HG02840 (cell line): ENCODE measurements around the gene APOL1.
A peak's percentile ranks its signal among the peaks of the same experiment; 100 is the strongest.
"Not testable (repeated sequence)": the region's sequence is repeated elsewhere in the genome, so short reads cannot be mapped to it uniquely, and the experiment has no call there.

Experiments
- ATAC-seq: cut with Tn5 transposase; IDR thresholded peaks from one replicate; pipeline ENCODE4 v1.9.1; 2021; ENCODE audit warnings: mild to moderate bottlenecking, moderate library complexity, moderate number of reproducible peaks; ENCODE audit not compliant: unreplicated experiment, low FRiP score

The APOL1 gene

DNA sequence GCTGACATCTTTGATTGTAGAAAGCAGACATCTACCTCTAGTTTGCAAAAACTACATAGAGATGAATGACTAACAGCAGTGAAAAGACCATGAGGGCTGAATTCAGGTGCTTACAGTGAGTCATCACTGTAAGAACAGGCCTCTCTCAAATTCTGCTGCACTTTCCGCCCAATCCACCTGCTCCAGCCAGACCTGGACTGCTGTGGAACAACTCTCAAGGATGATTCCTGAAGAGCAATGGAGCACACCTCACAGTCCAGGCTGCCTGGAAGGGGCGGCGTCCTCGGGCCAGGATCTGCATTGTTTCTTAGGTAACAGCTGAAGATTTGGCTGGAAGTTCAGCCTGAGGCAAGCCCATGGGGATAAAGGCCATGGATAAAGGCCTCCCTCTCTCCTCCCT, 28.7 kb upstream of the APOL1 start:
- ATAC-seq, result no peak

DNA sequence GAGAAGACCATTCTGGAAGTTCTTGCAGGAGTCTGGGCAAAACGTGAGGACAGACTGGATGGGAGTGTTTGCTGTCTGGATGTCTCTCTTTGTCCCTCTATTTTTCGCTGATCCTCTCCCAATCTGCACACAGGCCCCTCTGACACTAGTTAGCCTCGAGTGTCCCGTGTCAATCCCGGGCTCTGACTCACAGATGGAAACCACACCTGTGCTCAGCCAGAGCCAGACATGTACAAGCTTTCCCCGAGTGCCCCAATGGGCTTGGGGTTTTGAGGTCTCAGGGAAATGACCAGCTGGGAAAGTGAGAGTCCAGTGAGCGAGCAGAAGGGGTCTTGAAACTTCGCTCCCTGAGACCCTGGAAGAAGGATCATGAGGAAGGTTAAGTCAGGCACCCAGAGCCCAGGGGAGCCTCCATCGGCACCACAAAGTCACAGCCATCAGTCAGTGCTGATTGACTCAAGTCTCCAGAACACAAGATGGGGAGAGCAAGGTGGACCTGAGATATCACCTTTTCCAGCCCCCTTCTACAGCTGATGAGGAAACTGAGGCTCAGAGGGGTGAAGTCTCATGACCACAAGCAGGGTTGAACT, 27.5 kb upstream of the APOL1 start:
- no peak for ATAC-seq

DNA sequence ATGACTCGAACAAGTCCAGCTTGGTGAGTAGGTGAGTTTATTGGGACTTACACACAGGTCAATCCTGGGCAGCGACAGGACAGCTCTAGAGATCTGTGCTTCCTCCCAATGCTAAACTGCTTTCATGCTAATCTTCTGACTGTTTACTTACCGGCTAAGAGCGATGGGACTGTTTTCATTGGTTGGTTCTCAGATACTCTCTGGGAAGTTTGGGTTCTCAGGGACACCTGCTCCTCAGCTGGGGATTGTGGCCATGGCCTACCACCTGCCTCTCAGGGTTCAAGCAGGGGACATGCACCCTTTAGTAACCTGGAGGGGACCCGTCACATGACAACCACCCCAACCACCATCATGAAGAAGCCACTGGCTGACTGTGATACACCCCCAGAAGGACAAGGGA, 26.7 kb upstream of the APOL1 start:
- no peak for ATAC-seq

DNA sequence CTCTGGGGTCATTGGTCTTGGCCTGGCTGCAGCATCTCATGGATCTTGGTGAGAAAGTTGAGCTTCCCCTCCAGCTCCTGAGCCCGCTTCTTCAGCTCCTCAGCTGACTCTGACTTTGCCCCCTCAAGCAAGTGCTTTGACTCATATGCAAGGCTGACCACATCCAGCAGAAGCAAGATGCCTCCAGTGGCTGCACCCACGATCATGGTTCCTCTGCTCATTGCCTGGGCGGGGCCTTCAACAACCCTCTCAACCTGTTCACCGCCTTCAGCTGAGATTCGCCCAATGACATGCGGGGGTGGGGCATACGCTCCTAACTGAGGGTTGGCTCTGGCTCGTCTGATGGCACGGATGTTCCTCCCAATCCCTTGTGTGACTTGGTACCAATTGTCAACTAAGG, 25.5 kb upstream of the APOL1 start:
- ATAC-seq, result no peak

DNA sequence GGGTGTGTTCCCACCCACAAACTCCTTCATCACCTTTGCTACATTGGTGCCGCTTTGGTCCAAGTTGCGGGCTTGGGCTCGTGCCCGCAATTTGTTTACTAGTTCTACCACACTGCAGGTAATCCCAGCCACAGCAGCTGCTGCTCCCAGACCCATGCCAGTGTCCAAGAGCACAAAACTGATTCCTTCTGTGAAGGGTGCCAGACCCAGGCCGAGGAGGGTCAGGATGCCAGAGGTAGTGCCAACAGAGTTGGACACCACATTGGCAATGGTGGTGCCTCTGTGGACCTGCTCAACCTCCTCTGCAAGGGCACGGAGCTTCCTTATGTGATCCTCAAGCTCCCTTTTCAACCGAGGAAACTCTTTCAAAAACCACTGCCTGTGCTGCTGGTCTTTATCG, 25.1 kb upstream of the APOL1 start:
- ATAC-seq, result no peak

DNA sequence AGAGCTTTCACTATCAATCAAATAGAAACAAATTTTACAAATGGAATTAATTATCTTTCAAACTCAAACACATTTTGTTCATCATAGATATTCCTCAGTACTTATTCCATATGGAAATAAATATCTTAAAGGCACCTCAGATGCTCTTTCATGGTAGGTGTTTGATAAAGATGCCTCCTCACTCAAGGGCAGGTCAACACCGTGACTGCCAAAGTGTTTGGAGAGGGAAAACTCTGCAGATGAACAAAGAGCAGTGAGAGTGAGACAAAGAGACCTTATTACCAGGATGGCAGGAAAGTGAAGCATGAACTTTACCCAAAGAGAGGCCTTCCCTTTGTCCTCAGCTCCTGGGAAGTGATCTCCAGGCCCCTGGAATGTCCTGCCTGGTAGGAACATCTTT, 24.6 kb upstream of the APOL1 start:
- ATAC-seq, result not testable (repeated sequence)

DNA sequence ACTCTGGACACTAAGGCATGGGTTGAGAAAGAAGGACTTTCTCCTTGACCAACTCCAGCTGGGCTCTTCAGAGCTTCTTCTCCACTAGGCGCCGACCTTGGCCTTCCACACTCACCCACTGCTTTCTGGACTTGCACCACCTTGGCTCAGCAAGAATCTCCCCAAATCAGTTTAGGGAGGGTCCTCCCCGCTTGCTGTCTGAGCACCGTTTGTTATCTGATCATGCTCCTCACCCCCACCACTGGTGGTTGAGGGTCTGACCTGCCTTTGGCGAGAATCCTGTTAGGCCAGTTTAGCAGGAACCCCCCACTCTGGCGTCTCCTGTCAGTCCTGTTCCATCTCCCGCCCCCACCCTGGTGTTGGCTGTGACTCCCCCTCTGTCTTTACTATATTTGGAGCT, 24.0 kb upstream of the APOL1 start:
- ATAC-seq, result no peak

DNA sequence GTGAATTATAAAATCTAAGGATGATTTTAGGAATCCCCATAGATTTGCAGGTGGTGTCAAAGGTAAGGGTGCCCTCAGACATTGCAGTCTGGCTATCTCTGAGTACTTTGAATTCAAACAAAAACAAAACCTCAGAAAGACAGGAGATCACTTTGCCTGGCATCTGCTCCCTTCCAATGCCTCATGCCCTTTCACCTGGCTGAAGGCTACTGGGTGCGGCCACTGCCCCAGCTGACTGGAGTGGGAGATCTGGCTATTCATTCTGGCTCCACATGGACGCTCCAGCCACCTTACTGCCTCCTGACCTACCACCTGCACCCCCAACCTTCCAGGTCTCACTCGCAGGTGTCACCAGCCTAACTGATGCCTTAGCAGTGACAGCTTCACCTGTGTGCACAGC, 23.3 kb upstream of the APOL1 start:
- not testable (repeated sequence) for ATAC-seq

DNA sequence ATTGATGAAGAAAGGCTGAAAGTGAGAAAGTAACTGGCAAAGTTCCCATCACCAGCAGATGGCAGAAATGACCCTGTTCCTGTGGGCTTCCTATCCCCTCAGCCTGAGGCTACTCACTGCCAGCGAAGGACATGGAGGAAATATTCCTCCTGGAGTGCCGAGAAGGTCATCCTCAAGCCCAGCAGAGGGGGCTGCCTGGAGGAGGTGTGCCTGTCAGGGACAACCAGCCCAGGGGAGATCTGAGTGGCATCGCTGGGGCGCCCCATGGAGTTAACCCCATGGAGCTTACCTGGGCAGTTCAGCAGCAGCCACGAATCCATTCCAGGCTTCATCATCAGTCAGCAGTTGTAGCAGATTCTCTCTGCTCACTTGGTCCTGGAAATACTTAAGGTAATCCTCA, 21.9 kb upstream of the APOL1 start:
- not testable (repeated sequence) for ATAC-seq

DNA sequence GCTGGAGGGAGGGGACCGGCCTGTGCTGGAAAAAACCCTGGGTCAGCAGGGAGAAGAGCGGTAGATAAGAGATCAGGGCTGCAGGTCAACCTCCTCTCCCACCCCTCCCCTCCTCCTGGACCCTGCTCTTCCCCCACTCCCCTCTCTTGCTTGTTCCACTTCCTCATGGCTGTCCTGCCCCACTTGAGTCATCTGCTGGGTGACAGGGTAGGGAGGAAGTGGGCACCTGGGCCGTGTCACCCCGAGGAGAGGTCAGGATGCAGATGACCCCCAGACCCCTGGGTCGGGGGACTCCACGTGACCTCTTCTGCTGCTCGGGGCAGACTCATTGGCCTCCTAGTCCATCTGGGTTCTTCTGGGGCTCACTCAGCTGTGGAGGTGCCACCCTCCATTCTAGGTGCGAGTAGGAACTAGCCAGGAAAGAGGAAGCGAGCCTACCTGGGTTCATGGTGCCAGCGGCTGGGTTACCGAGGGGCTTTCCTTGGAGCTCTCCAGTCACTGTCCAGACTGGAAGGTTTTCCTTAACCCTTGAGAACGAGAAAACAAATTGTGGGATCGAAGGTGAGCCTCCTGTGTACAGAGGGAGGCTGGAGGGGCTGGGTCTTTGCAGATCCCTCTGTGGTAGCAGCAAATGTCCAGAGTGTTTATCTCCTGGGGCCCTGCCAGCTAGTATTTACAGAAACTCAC, 20.1 kb upstream of the APOL1 start:
- ATAC-seq, result no peak

DNA sequence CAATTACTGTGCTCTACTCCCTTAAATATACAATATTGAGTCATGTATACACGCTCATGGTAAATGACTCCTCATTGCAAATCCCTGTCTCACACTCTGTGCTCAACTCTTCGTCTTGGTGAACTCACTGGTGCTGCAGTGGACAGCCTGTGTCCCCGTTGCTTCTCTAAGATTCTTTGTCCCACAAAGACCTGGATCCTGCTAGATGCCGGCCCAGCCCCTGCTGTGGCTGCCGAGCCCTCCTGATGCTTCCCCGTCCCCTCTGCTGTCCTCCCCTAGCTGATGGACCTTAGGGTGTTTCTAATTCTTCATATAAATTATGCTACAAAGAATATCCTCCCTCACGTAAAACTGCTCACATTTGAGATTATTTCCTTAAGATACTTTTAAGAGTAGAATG, 19.1 kb upstream of the APOL1 start:
- no peak for ATAC-seq

DNA sequence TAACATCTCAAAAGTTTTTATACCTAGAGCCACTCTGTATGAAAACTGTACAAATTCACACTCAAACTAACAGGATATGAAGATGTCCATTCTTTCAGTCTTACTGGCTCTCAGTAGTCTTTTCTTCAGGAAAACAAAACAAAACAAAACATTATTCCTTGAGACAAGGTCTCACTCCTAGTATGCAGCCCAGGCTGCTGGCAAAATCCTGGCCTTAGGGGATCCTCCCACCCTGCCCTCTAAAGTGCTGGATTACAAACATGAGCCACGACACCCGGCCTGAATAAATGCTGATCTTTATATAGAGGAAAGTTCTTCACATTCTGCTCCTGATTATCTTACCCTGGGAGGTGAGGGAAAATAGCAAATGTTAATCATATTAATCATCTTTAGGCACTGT, 18.7 kb upstream of the APOL1 start:
- ATAC-seq, result no peak

DNA sequence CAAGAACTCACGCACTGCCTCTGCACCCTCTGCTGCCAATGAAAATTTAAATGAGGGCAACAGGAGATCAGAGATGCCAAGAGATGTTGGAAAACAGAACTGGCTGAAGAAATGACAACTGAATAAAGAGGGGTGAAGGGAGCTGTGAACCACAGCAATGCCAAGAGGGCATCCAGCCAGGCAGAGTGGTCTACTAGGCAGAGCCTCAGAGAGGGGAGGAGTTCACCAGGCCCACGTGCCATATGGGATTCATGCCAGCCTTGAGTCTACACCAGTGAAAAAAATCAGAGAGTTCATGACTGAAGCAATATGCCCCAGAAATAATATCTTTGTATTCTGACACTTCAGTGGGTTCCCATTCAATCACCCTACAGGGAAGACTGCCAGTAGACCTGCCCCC, 18.0 kb upstream of the APOL1 start:
- no peak for ATAC-seq

DNA sequence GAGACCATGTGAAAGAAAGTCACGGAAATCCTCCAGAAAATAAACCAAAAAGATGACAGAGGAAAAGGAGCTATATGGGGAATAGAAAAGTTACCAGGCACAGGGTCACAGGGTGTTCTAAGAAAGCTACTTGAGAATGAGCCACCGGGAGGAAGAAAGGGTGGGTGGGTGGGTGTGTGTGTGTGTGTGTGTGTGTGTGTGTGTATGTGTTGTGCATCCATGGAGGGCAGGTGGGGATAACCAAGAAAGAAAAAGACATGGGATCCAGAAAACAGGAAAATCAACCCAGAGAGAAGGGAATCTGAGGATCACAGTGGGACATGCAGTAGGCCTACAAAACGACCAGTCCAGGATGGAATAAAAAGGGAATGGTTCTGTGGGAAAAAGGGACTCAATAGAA, 17.3 kb upstream of the APOL1 start:
- ATAC-seq, result no peak

DNA sequence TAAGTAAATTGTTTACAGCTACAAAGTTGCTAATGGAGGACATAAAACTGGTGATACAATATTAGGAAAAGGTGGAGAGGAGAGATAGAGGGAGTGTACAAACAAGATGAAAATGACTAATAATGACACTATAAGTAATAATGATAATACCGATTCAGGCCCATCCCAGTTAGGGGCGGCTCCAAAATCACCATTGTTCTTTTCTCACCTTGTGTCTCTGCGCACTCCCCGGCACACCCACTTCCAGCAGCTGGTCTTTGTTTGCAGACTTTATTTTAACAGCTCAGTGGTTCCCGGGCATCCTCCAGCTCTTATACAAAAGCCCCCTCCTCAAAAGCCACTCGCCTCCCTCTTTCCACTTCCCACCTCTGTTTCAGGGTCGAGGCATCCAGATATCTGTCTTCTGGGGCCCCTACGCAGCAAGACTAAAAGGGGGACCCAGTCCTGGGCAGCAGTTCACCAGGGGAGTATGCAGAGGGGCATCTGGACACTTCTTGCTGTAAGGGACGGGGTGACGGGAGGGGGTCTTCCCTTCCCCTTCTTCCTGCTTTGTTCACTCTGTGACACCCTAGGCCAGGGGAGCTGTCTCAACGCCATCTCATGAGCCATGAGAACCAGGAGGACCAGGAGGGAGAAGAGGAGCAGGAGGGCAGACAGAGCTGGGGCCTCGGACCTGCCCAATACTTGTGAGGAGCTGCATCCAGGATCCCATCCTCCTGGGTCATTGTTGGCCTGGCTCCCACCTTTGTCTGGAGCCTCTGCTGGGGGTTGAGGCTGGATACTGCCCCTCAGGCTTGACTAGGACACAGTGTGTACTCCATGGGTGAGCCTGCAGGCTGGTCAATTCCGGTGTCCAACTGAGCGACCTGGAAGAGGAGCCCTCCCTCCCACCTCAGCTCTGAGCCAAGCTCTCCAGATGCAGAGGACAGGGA, 16.3 kb upstream of the APOL1 start:
- ATAC-seq, result no peak

DNA sequence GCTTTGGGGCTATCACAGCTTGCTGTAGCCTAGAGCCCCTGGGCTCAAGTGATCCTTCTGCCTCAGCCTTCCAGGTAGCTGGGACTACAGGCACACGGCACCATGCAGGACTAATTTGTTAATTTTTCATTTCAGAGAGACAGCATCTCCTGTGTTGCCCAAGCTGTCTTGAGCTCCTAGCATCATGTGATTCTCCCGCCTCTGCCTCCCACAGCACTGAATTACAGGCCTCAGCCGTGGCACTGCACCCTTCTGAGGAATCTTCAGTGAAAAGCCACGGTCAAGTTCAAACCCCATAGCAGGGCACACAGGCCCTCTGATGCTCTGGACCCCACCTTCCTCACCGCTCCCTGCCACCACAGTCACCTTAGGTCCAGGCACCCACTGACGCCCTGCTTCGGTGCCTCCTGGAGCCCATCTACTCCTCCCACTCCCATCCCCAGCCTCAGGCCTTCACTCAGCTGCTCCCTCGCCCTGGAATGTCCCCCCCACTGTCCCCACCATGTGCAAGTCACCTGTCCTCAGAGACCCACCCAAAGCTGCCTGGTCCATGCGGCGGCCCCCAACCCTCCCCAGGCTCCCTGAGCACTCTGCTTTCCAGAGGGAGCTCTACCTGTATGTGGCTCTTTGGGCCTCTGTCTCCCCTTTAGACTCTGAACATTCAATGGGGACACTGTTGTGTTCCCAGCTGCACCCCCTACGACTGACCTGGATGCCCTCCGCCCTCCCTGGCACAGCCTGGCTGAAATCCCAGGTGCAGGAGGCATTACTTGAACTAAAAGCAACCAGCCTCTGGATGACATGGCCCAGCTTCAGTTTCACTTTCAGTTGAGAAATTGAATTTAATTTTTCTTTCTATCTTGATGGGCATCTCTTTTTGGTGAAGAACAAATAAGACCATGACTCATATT, 15.2 kb upstream of the APOL1 start:
- ATAC-seq, result no peak

DNA sequence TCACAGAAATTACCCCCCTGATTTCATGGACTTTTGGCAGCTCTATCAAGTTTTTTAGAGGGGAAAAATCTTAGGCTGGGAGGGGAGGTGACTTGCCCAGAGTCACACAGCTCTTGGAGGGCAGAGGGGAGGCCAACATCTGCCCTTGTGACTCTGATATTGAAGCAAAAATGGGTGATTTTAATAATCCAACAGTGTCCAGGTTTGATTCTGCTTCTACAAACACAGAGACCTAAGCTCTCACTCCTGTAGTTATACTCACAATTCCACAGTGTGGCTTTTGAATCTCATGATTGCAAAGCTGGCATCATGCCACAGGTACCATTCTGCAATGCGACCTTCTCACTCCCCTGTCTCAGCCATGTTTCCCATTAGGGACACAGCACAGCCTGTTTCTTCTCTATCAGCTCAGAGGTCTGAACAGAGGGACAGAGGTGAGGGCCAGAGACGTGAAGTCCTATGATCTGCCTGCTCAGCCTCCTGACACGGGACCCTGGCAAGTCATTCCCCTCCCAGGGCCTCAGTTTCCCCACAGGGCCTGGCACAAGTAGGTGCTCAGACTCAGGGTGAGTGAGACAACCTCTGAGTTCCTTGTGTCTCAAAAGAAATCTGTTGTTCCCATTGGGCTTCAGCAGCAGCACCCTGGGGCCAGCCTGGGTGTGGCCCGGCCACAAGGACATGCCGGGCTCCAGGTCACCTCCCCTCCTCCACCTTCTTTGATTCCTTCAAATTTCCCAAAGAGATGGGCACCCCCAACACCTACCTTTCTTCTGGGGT, 14.4 kb upstream of the APOL1 start:
- ATAC-seq, result no peak

DNA sequence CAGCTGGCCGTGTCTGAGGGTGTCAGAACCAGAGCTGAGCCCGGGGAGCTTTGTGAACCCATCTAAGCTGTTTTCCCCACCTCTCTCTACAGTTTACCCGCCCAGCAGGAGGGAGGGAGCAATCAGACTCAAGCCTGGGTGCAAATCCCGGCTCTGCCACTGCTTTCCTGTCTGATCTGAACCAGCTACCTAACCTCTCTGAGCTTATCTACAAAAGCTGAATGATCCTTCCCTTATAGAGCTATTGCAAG, 13.9 kb upstream of the APOL1 start:
- ATAC-seq, result no peak

DNA sequence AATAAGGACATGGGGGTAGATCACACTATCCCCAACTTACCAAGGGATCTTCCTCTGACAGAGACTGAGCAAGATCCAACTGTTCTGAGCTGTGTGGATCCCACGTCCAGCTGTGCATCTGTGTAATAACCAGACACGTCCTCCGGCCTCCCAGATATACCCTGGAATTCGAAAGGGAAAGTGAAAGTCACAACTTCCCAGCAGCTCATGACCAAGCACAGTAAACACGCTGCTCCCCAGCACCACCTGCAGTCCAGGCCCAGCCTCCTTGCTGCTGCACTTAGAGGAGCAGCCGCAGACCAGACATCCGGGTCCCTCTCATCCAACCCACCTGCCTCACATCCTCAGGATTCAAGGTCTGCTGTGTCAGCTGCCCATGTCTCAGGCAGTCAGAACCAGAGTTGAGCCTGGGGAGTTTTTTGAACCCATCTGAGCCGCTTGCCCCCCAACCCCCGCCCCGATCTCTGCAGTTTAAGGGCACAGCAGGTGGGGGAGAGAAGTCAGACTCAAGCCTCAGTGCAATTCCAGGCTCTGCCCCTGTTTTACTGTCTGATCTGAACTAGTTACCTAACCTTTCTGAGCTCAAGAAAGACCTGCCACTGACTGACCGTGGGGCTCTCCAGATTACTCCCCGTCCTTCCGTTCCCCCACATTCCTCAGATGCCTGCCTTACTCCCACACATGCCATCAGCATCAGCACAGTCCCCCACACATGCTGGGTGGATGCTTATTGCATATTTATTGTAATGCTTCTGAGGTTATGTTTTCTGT, 13.3 kb upstream of the APOL1 start, which contains the start of gene APOL2:
Gene APOL2, minus strand, starts transcription at position 127 of the 771 bp plus-strand sequence. CDS start 6,365 bp downstream, outside the sequence.
- peak; percentile 74 for ATAC-seq
